Tibial nerve (tissue), 3 donors: ENCODE results near the gene FHL1.

ENCODE experiments used
- CTCF ChIP-seq, 5 experiments: fragments of 200-600 bp in 3 of 5; fragments of 450-650 bp in 2 of 5; sonication (generic) in 3 of 5; IDR thresholded peaks; one replicate each; pipeline ENCODE4 v1.5.1; 2016 to 2019; ENCODE audit warnings: antibody characterized with exemption in 5 of 5, mild to moderate bottlenecking in 3 of 5, moderate library complexity in 2 of 5
- POLR2A ChIP-seq, 2 donors: fragments of 450-650 bp; IDR thresholded peaks; one replicate each; pipeline ENCODE4 v1.6.1; 2017; ENCODE audit warnings: antibody characterized with exemption in 2 of 2, mild to moderate bottlenecking in 2 of 2, moderate library complexity in 2 of 2

GRCh38 chrX:136198678-136199243 is 51.4 kb downstream of the FHL1 start:
- TF ChIP-seq CTCF (IDR thresholded peaks at IDR 0.05) (no peak), POLR2A (IDR thresholded peaks at IDR 0.05) (no peak)
